ENCODE data around the gene MED31.
"Not testable (repeated sequence)": the region's sequence is repeated elsewhere in the genome, so short reads cannot be mapped to it uniquely, and the experiment has no call there.

Gene MED31

GRCh38 chr17:6657633-6658287 lies 6.4 kb upstream of the MED31 start:
- TF ChIP-seq POU2F2 (IDR thresholded peaks at IDR 0.05; ENCODE audit: low read depth, low read length): no peak
- no peak for TF ChIP-seq TAF1 (IDR thresholded peaks at IDR 0.05; ENCODE audit: low read depth, low read length)
- no peak for TF ChIP-seq PAX5 (IDR thresholded peaks at IDR 0.05; ENCODE audit: insufficient read depth, low read length, severe bottlenecking)
- no peak for TF ChIP-seq POLR2A (IDR thresholded peaks at IDR 0.05; ENCODE audit: low read depth, low read length)
- no peak for TF ChIP-seq SPI1 (IDR thresholded peaks at IDR 0.05; ENCODE audit: low read depth, low read length)
- TF ChIP-seq POLR2AphosphoS5 (IDR thresholded peaks at IDR 0.05; ENCODE audit: low read depth, low read length): no peak
- FAIRE-seq (peak; percentile 75), DNase-seq (ENCODE audit: insufficient read length, low spot score) (no peak)

GRCh38 chr17:6656797-6657632 lies 5.6 kb upstream of the MED31 start:
- TF ChIP-seq TAF1 (IDR thresholded peaks at IDR 0.05; ENCODE audit: low read depth, low read length): peak; percentile 73
- peak; percentile 82 for FAIRE-seq
- not testable (repeated sequence) for DNase-seq (ENCODE audit: insufficient read length, low spot score)

GRCh38 chr17:6655732-6656361 lies 4.4 kb upstream of the MED31 start:
- FAIRE-seq: peak; percentile 69
- not testable (repeated sequence) for DNase-seq (ENCODE audit: insufficient read length, low spot score)

GRCh38 chr17:6654841-6655731 lies 3.7 kb upstream of the MED31 start:
- DNase-seq (ENCODE audit: insufficient read length, low spot score) (no peak), FAIRE-seq (no peak)
- TF ChIP-seq SPI1 (IDR thresholded peaks at IDR 0.05; ENCODE audit: low read depth, low read length) (no peak), POLR2AphosphoS5 (IDR thresholded peaks at IDR 0.05; ENCODE audit: low read depth, low read length) (no peak), TAF1 (IDR thresholded peaks at IDR 0.05; ENCODE audit: low read depth, low read length) (no peak), PAX5 (IDR thresholded peaks at IDR 0.05; ENCODE audit: insufficient read depth, low read length, severe bottlenecking) (no peak)

GRCh38 chr17:6651919-6652452 lies 581 bp upstream of the MED31 start:
- no peak for TF ChIP-seq POLR2AphosphoS5 (IDR thresholded peaks at IDR 0.05; ENCODE audit: low read depth, low read length)
- TF ChIP-seq PAX5 (IDR thresholded peaks at IDR 0.05; ENCODE audit: insufficient read depth, low read length, severe bottlenecking): no peak
- no peak for TF ChIP-seq POLR2A (IDR thresholded peaks at IDR 0.05; ENCODE audit: low read depth, low read length)
- TF ChIP-seq POU2F2 (IDR thresholded peaks at IDR 0.05; ENCODE audit: low read depth, low read length): no peak; the same call in 1 of the 2 replicates
- TF ChIP-seq SPI1 (IDR thresholded peaks at IDR 0.05; ENCODE audit: low read depth, low read length): no peak
- TF ChIP-seq TAF1 (IDR thresholded peaks at IDR 0.05; ENCODE audit: low read depth, low read length): no peak
- no peak for FAIRE-seq
- peak; percentile 45 for DNase-seq (ENCODE audit: insufficient read length, low spot score)

- FAIRE-seq: peak; percentile 40
- DNase-seq (ENCODE audit: insufficient read length, low spot score): no peak
- TF ChIP-seq PAX5 (IDR thresholded peaks at IDR 0.05; ENCODE audit: insufficient read depth, low read length, severe bottlenecking) (no peak), POLR2AphosphoS5 (IDR thresholded peaks at IDR 0.05; ENCODE audit: low read depth, low read length) (no peak), POU2F2 (IDR thresholded peaks at IDR 0.05; ENCODE audit: low read depth, low read length) (no peak), SPI1 (IDR thresholded peaks at IDR 0.05; ENCODE audit: low read depth, low read length) (no peak), POLR2A (IDR thresholded peaks at IDR 0.05; ENCODE audit: low read depth, low read length) (no peak), TAF1 (IDR thresholded peaks at IDR 0.05; ENCODE audit: low read depth, low read length) (no peak)
Measured at GRCh38 chr17:6648181-6648580, 3.2 kb downstream of the MED31 start.

GRCh38 chr17:6643451-6644125 lies 7.8 kb downstream of the MED31 start:
- no peak for FAIRE-seq
- DNase-seq (ENCODE audit: insufficient read length, low spot score): no peak

GRCh38 chr17:6642592-6642991 lies 8.8 kb downstream of the MED31 start:
- DNase-seq (ENCODE audit: insufficient read length, low spot score) (no peak), FAIRE-seq (no peak)
- TF ChIP-seq POLR2AphosphoS5 (IDR thresholded peaks at IDR 0.05; ENCODE audit: low read depth, low read length) (no peak), SPI1 (IDR thresholded peaks at IDR 0.05; ENCODE audit: low read depth, low read length) (no peak), POU2F2 (IDR thresholded peaks at IDR 0.05; ENCODE audit: low read depth, low read length) (no peak), TAF1 (IDR thresholded peaks at IDR 0.05; ENCODE audit: low read depth, low read length) (no peak), PAX5 (IDR thresholded peaks at IDR 0.05; ENCODE audit: insufficient read depth, low read length, severe bottlenecking) (no peak), POLR2A (IDR thresholded peaks at IDR 0.05; ENCODE audit: low read depth, low read length) (no peak)

More at GRCh38 chr17:6643451-6644125, 7.8 kb downstream of the MED31 start:
- peak; percentile 27; the same call in 1 of the 2 replicates for TF ChIP-seq POLR2A (IDR thresholded peaks at IDR 0.05; ENCODE audit: low read depth, low read length)
- TF ChIP-seq TAF1 (IDR thresholded peaks at IDR 0.05; ENCODE audit: low read depth, low read length): no peak
- peak; percentile 54; the same call in 1 of the 2 replicates for TF ChIP-seq POLR2AphosphoS5 (IDR thresholded peaks at IDR 0.05; ENCODE audit: low read depth, low read length)
